Heart left ventricle (tissue), 16 donors: Measurements from ENCODE around the gene TOP3B. TPM values are rescaled to one million over a fixed set of nuclear protein-coding genes. Genes with fewer than 3 reads are reported as not detected.
A peak's percentile ranks its signal among the peaks of the same experiment; 100 is the strongest.

Experiments
- ATAC-seq, 4 donors: fragments of 200-7000 bp; cut with Tn5 transposase; one replicate each; pipeline ENCODE4 v1.9.1; 2020 to 2022; ENCODE audit warnings: moderate library complexity in 4 of 4, mild to moderate bottlenecking in 3 of 4, moderate number of reproducible peaks in 1 of 4
- DNase-seq, 5 donors: peaks; one replicate each; pipeline ENCODE4 v3.0.0-alpha.2; 2020
- H3K27ac ChIP-seq, 12 donors: fragments of 200-600 bp; sonication (generic) in 4 of 12; one replicate each; pipeline versions ENCODE4 v1.5.0 to v1.8.0; 2016 to 2022; ENCODE audit warnings: mild to moderate bottlenecking in 2 of 12
- H3K27me3 ChIP-seq, 9 donors: fragments of 200-600 bp; sonication (generic) in 2 of 9; one replicate each; pipeline versions ENCODE4 v1.5.1 to v1.8.0; 2016 to 2022; ENCODE audit warnings: mild to moderate bottlenecking in 3 of 9
- H3K36me3 ChIP-seq, 9 donors: fragments of 200-600 bp; sonication (generic) in 2 of 9; one replicate each; pipeline versions ENCODE4 v1.5.0 to v1.8.0; 2018 to 2022; ENCODE audit warnings: mild to moderate bottlenecking in 2 of 9
- H3K4me1 ChIP-seq, 12 donors: fragments of 200-600 bp; sonication (generic) in 4 of 12; one replicate each; pipeline versions ENCODE4 v1.5.0 to v1.8.0; 2016 to 2022; ENCODE audit warnings: mild to moderate bottlenecking in 3 of 12
- H3K4me3 ChIP-seq, 12 donors: fragments of 200-600 bp; sonication (generic) in 4 of 12; one replicate each; pipeline versions ENCODE4 v1.5.0 to v1.8.0; 2017 to 2022; ENCODE audit warnings: mild to moderate bottlenecking in 9 of 12, moderate library complexity in 4 of 12
- H3K9me3 ChIP-seq, 12 donors: fragments of 200-600 bp; sonication (generic) in 4 of 12; one replicate each; pipeline versions ENCODE4 v1.5.0 to v1.8.0; 2016 to 2022; ENCODE audit warnings: mild to moderate bottlenecking in 1 of 12
- CTCF ChIP-seq, 12 donors: fragments of 200-600 bp; sonication (generic) in 4 of 12; IDR thresholded peaks; one replicate each; pipeline versions ENCODE4 v1.5.0 to v1.8.0; 2018 to 2022; ENCODE audit warnings: antibody characterized with exemption in 12 of 12, mild to moderate bottlenecking in 5 of 12
- POLR2A ChIP-seq, 2 donors: fragments of 450-650 bp; IDR thresholded peaks; one replicate each; pipeline ENCODE4 v1.6.1; 2017; ENCODE audit warnings: antibody characterized with exemption in 2 of 2, mild to moderate bottlenecking in 2 of 2, moderate library complexity in 2 of 2
- WGBS, 4 donors: extraction: QIAGEN DNeasy Blood & Tissue Kit in 2 of 4; methylation state at CpG; one replicate each; pipeline versions ENCODE4 v1.1.5 to v1.1.7; 2013 to 2018; 5-methylcytosine and 5-hydroxymethylcytosine counted together
- intact Hi-C, 10 donors: fragments of 100-400 bp; cut with DNase I; formaldehyde crosslinking; loops; one replicate each; pipeline versions ENCODE4 v1.11.1 to v1.14.2; 2022
- polyA plus RNA-seq, 2 donors: library from polyadenylated mRNA; stranded (reverse); fragments of 200-250 nt; gene quantifications; one replicate each; pipeline ENCODE4 v1.2.3, GENCODE V29; 2013
- total RNA-seq, 9 donors: library from RNA; depleted of rRNA in 2 of 9; stranded (reverse); fragments of >200 nt in 2 of 9; fragmentation: NEBNext Ultra II Directional in 3 of 9; extraction: Animal tissue kit (Norgen Biotek cat#: 25700) in 3 of 9; gene quantifications; one replicate each; pipeline versions ENCODE4 v1.1.0 to v1.2.4, GENCODE V29; 2016 to 2023
- donor health status: ischemic (EF 13 %, LVEDD 7.1; RV severe dilation, severe dysfunction).
- donor health status: healthy with polysubstance abuse.
- donor health status: DM: no; HTN: yes; CAD: no.
- donor health status: DM: no; HTN: no; CAD: no.
- donor health status: ischemic (EF 25% LVEDD 6.9; RV normal size, moderate dysfunction).
- donor health status: ischemic (EF 25% LVEDD 5.7; RV mildly dilated, moderate dysfunction).
- donor health status: healthy.
- donor health status: DM: yes; HTN: yes; CAD: no.
- donor health status: ischemic (EF 35%, LVEDD 5.7; RV mildly dilated, moderate dysfunction).
- donor health status: nonischemic (EF 11% LVEDD 7.7; RV severe dilation, severe dysfunction).
- donor health status: DM: yes; HTN: yes; CAD: no.
- donor health status: PGD.
- donor health status: ischemic (EF 29% LVEDD 5.4; RV normal size, mild dysfunction).
- donor health status: nonischemic (EF 23%, LVEDD 6.1; RV moderate dilation, normal function).

Gene TOP3B
- total and polyA plus RNA-seq, 11 donors: 9.5 to 12.9 (median 11.1) TPM

- DNase-seq: peak in 1 of 5 donors; percentile 1
- no peak for ATAC-seq
- intact Hi-C loops: no loop called here
- Histone ChIP-seq H3K27me3 (no peaks in the 10 kb centered on the region), H3K27ac (no peak overlapping the region), H3K4me3 (no peak overlapping the region), H3K9me3 (no peaks in the 10 kb centered on the region), H3K36me3 (peaks cover 0 to 80% (median 75%) of the 10 kb centered on the region in 9 donors), H3K4me1 (no peaks in the 10 kb centered on the region)
- 81 to 94% (median 89%) methylated on average over 1 to 6 of the region's 6 CpGs for WGBS, 4 donors
- TF ChIP-seq CTCF (IDR thresholded peaks at IDR 0.05): no peak
- TF ChIP-seq POLR2A (IDR thresholded peaks at IDR 0.05): no peak
Observed at GRCh38 chr22:21972806-21973205, 9.8 kb downstream of the TOP3B start.

- intact Hi-C loops: no loop called here
- ATAC-seq: peak in 2 of 4 donors; percentile 14 to 40
- Histone ChIP-seq H3K27ac (no peak overlapping the region), H3K4me3 (no peak overlapping the region), H3K4me1 (no peaks in the 10 kb centered on the region), H3K27me3 (no peaks in the 10 kb centered on the region), H3K36me3 (peaks cover 0 to 85% (median 80%) of the 10 kb centered on the region in 9 donors), H3K9me3 (no peaks in the 10 kb centered on the region)
- TF ChIP-seq POLR2A (IDR thresholded peaks at IDR 0.05): no peak
- TF ChIP-seq CTCF (IDR thresholded peaks at IDR 0.05): peak; percentile 43 to 81 (median 68)
- no peak for DNase-seq
- 69 to 75% (median 73%) methylated on average over 6 to 7 of the region's 7 CpGs for WGBS, 4 donors
Observed at GRCh38 chr22:21972293-21972779, 10.3 kb downstream of the TOP3B start.

GRCh38 chr22:21971858-21972275, 10.7 kb downstream of the TOP3B start:
- WGBS, 4 donors: 84 to 94% (median 93%) methylated on average over 7 of the region's 7 CpGs
- peak in 1 of 5 donors; percentile 50 for DNase-seq
- Histone ChIP-seq H3K4me3 (no peak overlapping the region), H3K27me3 (no peaks in the 10 kb centered on the region), H3K9me3 (no peaks in the 10 kb centered on the region), H3K36me3 (peaks cover 0 to 90% (median 85%) of the 10 kb centered on the region in 9 donors), H3K27ac (no peak overlapping the region), H3K4me1 (no peaks in the 10 kb centered on the region)
- intact Hi-C loops: no loop called here
- ATAC-seq: no peak
- TF ChIP-seq CTCF (IDR thresholded peaks at IDR 0.05): no peak
- TF ChIP-seq POLR2A (IDR thresholded peaks at IDR 0.05): no peak

GRCh38 chr22:21970800-21971617, 11.6 kb downstream of the TOP3B start:
- Histone ChIP-seq H3K36me3 (peaks cover 0 to 98% (median 93%) of the 10 kb centered on the region in 9 donors), H3K9me3 (no peaks in the 10 kb centered on the region), H3K4me3 (no peak overlapping the region), H3K4me1 (no peaks in the 10 kb centered on the region), H3K27me3 (no peaks in the 10 kb centered on the region), H3K27ac (no peak overlapping the region)
- DNase-seq (peak in 1 of 5 donors; percentile 35), ATAC-seq (no peak)
- TF ChIP-seq CTCF (IDR thresholded peaks at IDR 0.05): no peak
- intact Hi-C loops: no loop called here
- 93 to 96% (median 95%) methylated on average over 18 of the region's 18 CpGs for WGBS, 4 donors
